ENCODE data around the gene DNM1.

DNA sequence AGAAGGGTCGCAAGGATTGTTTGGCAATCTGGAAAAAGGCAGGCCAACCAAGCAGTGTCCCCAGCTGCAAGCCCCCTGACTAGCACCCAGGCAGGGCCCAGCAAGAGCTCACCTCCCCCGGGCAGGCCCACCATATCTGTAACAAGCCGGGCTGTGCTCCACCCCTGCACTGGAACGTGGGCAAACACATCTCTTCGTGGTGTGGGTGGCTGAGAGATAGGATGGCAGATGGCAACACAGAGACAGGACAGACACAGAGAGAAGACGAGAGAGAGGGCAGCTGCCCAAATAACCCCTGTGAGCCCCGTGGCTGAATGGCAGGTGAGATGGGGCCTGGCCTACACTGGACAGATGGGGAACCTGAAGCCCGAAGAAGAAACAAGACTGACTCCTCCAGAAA, 33.7 kb upstream of the DNM1 start:
- TF ChIP-seq CTCF (IDR thresholded peaks at IDR 0.05; ENCODE audit: poor library complexity), result no peak
- TF ChIP-seq EZH2 (IDR thresholded peaks at IDR 0.05; ENCODE audit: borderline replicate concordance), result no peak
